T-helper 17 cell (primary cell): ENCODE measurements around the gene CRB2. TPM values are rescaled to one million over a fixed set of nuclear protein-coding genes. Genes with fewer than 3 reads are reported as not detected.

Source experiments
- ATAC-seq: fragments of 150-1000 bp; cut with Tn5 transposase; 2 replicates; pipeline ENCODE4 v1.10.0; 2021; ENCODE audit warnings: mild to moderate bottlenecking, moderate library complexity
- DNase-seq, 3 donors: peaks; one replicate each; pipeline versions ENCODE4 v3.0.0 to v3.0.0-alpha.2; 2020 to 2021
- H3K9me3 ChIP-seq: one replicate; pipeline ENCODE4 v1.7.0; 2013; ENCODE audit warnings: low read length, mild to moderate bottlenecking; ENCODE audit not compliant: control insufficient read depth, poor library complexity, severe bottlenecking
- H3K27ac Mint-ChIP-seq: one replicate; pipeline ENCODE4 v1.8.0; 2022; ENCODE audit warnings: mild to moderate bottlenecking, moderate library complexity, mixed read lengths
- H3K27me3 Mint-ChIP-seq: one replicate; pipeline ENCODE4 v1.8.0; 2022; ENCODE audit warnings: mixed read lengths
- H3K36me3 Mint-ChIP-seq: one replicate; pipeline ENCODE4 v1.8.0; 2022; ENCODE audit warnings: low read depth, mixed read lengths
- H3K4me1 Mint-ChIP-seq: one replicate; pipeline ENCODE4 v1.8.0; 2022; ENCODE audit warnings: mild to moderate bottlenecking, mixed read lengths
- H3K4me3 Mint-ChIP-seq: one replicate; pipeline ENCODE4 v1.8.0; 2022; ENCODE audit warnings: mild to moderate bottlenecking, moderate library complexity, mixed read lengths
- total RNA-seq, 4 donors: library from RNA in 2 of 4; stranded (reverse) in 2 of 4; gene quantifications; one replicate each; pipeline ENCODE4 v1.2.3 and lab custom pipeline; 2022 to 2026

The CRB2 gene
- total RNA-seq, 2 donors from 2014 or later: not detected

GRCh38 chr9:123377211-123377971 lies 21.4 kb downstream of the CRB2 start:
- no peak overlapping the region for H3K27ac Mint-ChIP-seq

GRCh38 chr9:123378025-123378424 lies 22.0 kb downstream of the CRB2 start:
- no peak overlapping the region for H3K27ac Mint-ChIP-seq
- peaks cover 8% of the 10 kb centered on the region for H3K4me1 Mint-ChIP-seq
- H3K27me3 Mint-ChIP-seq: peaks cover 30% of the 10 kb centered on the region
- ATAC-seq (no peak), DNase-seq (no peak)
- no peak overlapping the region for H3K4me3 Mint-ChIP-seq
- H3K36me3 Mint-ChIP-seq: peaks cover 3% of the 10 kb centered on the region
- no peaks in the 10 kb centered on the region for H3K9me3 ChIP-seq

More at GRCh38 chr9:123377211-123377971, 21.4 kb downstream of the CRB2 start:
- no peaks in the 10 kb centered on the region for H3K9me3 ChIP-seq
- H3K4me3 Mint-ChIP-seq: no peak overlapping the region
- H3K36me3 Mint-ChIP-seq: peaks cover 3% of the 10 kb centered on the region
- peaks cover 36% of the 10 kb centered on the region for H3K27me3 Mint-ChIP-seq
- ATAC-seq: no peak
- DNase-seq: no peak
- H3K4me1 Mint-ChIP-seq: peaks cover 12% of the 10 kb centered on the region

GRCh38 chr9:123378956-123379660 lies 23.1 kb downstream of the CRB2 start:
- H3K4me3 Mint-ChIP-seq: no peak overlapping the region
- H3K9me3 ChIP-seq: no peaks in the 10 kb centered on the region
- peaks cover 27% of the 10 kb centered on the region for H3K27me3 Mint-ChIP-seq
- H3K4me1 Mint-ChIP-seq: peaks cover 8% of the 10 kb centered on the region
- peaks cover 3% of the 10 kb centered on the region for H3K36me3 Mint-ChIP-seq
- ATAC-seq (no peak), DNase-seq (no peak)
- H3K27ac Mint-ChIP-seq: no peak overlapping the region

- Mint-ChIP-seq H3K36me3 (peaks cover 3% of the 10 kb centered on the region), H3K27me3 (peaks cover 13% of the 10 kb centered on the region), H3K4me3 (no peak overlapping the region), H3K27ac (no peak overlapping the region), H3K4me1 (peaks cover 6% of the 10 kb centered on the region)
- ATAC-seq (no peak), DNase-seq (no peak)
- H3K9me3 ChIP-seq: no peaks in the 10 kb centered on the region
These were observed 25.1 kb downstream of the CRB2 start for GRCh38 chr9:123380852-123381705.

- Mint-ChIP-seq H3K4me3 (no peak overlapping the region), H3K27me3 (no peaks in the 10 kb centered on the region), H3K36me3 (peaks cover 3% of the 10 kb centered on the region), H3K27ac (no peak overlapping the region), H3K4me1 (peaks cover 3% of the 10 kb centered on the region)
- no peak for ATAC-seq
- no peaks in the 10 kb centered on the region for H3K9me3 ChIP-seq
- DNase-seq: no peak
These were observed 26.9 kb downstream of the CRB2 start for GRCh38 chr9:123382653-123383511.

GRCh38 chr9:123383512-123384170 lies 27.6 kb downstream of the CRB2 start:
- Mint-ChIP-seq H3K36me3 (peaks cover 3% of the 10 kb centered on the region), H3K4me1 (peaks cover 3% of the 10 kb centered on the region), H3K27me3 (no peaks in the 10 kb centered on the region), H3K27ac (no peak overlapping the region), H3K4me3 (no peak overlapping the region)
- ATAC-seq: no peak
- no peaks in the 10 kb centered on the region for H3K9me3 ChIP-seq
- no peak for DNase-seq

GRCh38 chr9:123387686-123388085 lies 31.7 kb downstream of the CRB2 start:
- DNase-seq (no peak), ATAC-seq (no peak)
- no peaks in the 10 kb centered on the region for H3K9me3 ChIP-seq
- H3K4me1 Mint-ChIP-seq: peaks cover 2% of the 10 kb centered on the region
- H3K27me3 Mint-ChIP-seq: no peaks in the 10 kb centered on the region
- H3K36me3 Mint-ChIP-seq: no peaks in the 10 kb centered on the region
- no peak overlapping the region for H3K27ac Mint-ChIP-seq
- no peak overlapping the region for H3K4me3 Mint-ChIP-seq

GRCh38 chr9:123389070-123389469 lies 33.1 kb downstream of the CRB2 start:
- H3K4me1 Mint-ChIP-seq: peaks cover 2% of the 10 kb centered on the region
- H3K27ac Mint-ChIP-seq: peak overlapping the region; percentile 9
- no peaks in the 10 kb centered on the region for H3K36me3 Mint-ChIP-seq
- no peaks in the 10 kb centered on the region for H3K9me3 ChIP-seq
- DNase-seq (no peak), ATAC-seq (no peak)
- no peaks in the 10 kb centered on the region for H3K27me3 Mint-ChIP-seq
- H3K4me3 Mint-ChIP-seq: no peak overlapping the region

GRCh38 chr9:123389698-123390097 lies 33.7 kb downstream of the CRB2 start:
- Mint-ChIP-seq H3K4me1 (peaks cover 2% of the 10 kb centered on the region), H3K4me3 (peak overlapping the region; percentile 55), H3K36me3 (peaks cover 2% of the 10 kb centered on the region), H3K27me3 (no peaks in the 10 kb centered on the region), H3K27ac (peak overlapping the region; percentile 9)
- DNase-seq (no peak), ATAC-seq (no peak)
- no peaks in the 10 kb centered on the region for H3K9me3 ChIP-seq

- DNase-seq: no peak
- no peaks in the 10 kb centered on the region for H3K9me3 ChIP-seq
- Mint-ChIP-seq H3K27ac (no peak overlapping the region), H3K27me3 (no peaks in the 10 kb centered on the region), H3K4me3 (peak overlapping the region; percentile 55), H3K4me1 (peaks cover 2% of the 10 kb centered on the region), H3K36me3 (peaks cover 2% of the 10 kb centered on the region)
- no peak for ATAC-seq
These were observed 34.5 kb downstream of the CRB2 start for GRCh38 chr9:123390337-123391135.

GRCh38 chr9:123391233-123391632 lies 35.2 kb downstream of the CRB2 start:
- Mint-ChIP-seq H3K4me1 (peaks cover 2% of the 10 kb centered on the region), H3K36me3 (peaks cover 2% of the 10 kb centered on the region), H3K4me3 (no peak overlapping the region), H3K27ac (no peak overlapping the region), H3K27me3 (no peaks in the 10 kb centered on the region)
- DNase-seq: no peak
- H3K9me3 ChIP-seq: no peaks in the 10 kb centered on the region
- ATAC-seq: no peak
